Stimulated activated CD4-positive, alpha-beta T cell treated with anti-CD3 and anti-CD28 coated beads, Interleukin-4, amount 100 ng/mL, for 24 hours (primary cell): ENCODE measurements around the gene NSG1.
A peak's percentile ranks its signal among the peaks of the same experiment; 100 is the strongest.
"Not testable (repeated sequence)": the region's sequence is repeated elsewhere in the genome, so short reads cannot be mapped to it uniquely, and the experiment has no call there.

Source experiments
- DNase-seq: peaks from one replicate; pipeline ENCODE4 v3.0.0-alpha.2; 2020

The NSG1 gene

GRCh38 chr4:4417886-4418285, 31.0 kb downstream of the NSG1 start:
- no peak for DNase-seq

DNA sequence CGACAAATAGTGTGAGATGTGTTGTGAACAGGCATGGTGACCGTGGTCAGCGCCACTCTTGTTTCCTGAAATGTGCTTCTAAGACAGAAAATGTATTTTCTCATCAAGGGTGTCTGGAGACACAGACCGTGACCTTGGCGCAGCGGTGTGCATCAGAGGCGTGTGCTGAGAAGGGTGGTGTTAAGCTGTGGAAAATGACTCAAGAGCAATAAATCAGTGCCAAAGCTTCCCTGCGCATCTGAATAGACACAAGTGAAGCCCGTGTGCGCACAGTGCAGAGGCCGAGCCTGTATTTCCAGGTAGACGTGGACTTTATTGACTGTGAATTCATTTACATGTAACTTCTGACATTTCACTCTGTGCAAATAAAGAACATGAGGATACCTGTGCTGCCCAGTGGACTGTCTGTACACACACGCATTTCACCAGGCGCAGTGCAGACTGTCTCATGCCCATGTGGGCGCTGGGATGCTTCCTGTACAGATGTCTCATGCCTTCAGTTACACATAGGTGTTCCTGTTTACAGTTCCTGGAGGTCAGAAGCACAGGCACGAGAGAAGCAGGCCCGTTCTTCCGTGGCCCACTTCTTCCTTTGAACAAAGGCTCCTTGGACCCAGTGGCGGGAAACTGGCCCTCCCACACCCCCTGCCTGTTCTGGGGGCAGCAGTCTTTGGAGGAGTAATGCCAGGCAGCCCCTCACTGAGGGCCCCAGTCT, 31.9 kb downstream of the NSG1 start:
- peak; percentile 10 for DNase-seq

- DNase-seq: no peak
Measured at GRCh38 chr4:4419896-4420295, 33.0 kb downstream of the NSG1 start.

- DNase-seq: no peak
Measured at GRCh38 chr4:4420421-4420820, 33.5 kb downstream of the NSG1 start.

DNA sequence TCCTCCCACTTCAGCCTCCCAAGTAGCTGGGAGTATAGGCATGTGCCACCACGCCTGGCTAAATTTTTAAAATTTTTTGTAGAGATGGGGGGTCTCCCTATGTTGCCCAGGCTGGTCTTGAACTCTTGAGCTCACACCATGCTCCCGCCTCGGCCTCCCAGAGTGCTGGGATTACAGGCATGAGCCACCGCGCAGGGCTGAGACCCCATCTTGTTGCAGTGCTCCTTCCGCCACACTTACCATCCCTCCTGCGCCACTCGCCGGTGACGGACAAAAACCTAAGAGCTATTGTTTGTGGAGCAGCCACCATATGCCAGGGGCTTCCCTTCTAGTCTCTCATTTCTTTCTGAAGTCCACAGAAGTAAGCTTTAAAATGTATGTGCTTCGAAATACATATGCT, 34.5 kb downstream of the NSG1 start:
- DNase-seq: no peak

GRCh38 chr4:4422117-4422516, 35.2 kb downstream of the NSG1 start:
- DNase-seq: not testable (repeated sequence)

DNA sequence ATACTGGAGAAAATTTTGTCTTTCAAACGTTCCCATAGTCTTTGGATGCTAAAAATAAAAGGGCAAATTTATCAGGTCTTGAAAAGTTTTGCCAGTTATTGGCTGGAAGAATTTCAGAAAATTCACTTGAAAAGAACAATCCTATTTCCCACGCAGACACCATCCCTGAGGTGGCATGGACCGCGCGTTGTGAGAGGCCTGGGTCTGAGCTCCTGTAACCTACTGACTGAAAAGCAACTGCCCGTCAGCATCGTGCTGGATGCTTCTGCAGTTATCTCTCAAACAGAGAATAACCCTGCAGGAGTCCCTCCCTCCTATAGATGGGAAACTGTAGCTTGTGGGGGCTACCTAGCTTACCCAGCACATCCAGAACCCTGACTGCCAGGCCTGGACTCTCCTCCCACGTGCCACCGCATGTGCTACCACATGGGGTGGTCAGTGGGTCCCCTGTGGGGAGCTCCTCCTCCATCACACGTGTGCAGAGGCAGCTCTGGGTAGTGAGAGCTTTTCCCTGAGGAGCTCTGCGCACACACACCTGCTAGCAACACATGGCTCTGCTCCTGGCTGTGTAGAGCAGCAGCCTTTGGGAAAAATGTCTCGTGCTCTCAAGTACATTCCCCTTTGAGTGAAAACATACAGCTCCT, 36.1 kb downstream of the NSG1 start:
- DNase-seq: no peak

- DNase-seq: no peak
Measured at GRCh38 chr4:4423706-4424498, 37.0 kb downstream of the NSG1 start.

- DNase-seq: no peak
Measured at GRCh38 chr4:4424499-4425115, 37.7 kb downstream of the NSG1 start.

GRCh38 chr4:4425119-4425690, 38.3 kb downstream of the NSG1 start:
- DNase-seq: no peak

- DNase-seq: no peak
Measured at GRCh38 chr4:4425696-4426095, 38.8 kb downstream of the NSG1 start.

DNA sequence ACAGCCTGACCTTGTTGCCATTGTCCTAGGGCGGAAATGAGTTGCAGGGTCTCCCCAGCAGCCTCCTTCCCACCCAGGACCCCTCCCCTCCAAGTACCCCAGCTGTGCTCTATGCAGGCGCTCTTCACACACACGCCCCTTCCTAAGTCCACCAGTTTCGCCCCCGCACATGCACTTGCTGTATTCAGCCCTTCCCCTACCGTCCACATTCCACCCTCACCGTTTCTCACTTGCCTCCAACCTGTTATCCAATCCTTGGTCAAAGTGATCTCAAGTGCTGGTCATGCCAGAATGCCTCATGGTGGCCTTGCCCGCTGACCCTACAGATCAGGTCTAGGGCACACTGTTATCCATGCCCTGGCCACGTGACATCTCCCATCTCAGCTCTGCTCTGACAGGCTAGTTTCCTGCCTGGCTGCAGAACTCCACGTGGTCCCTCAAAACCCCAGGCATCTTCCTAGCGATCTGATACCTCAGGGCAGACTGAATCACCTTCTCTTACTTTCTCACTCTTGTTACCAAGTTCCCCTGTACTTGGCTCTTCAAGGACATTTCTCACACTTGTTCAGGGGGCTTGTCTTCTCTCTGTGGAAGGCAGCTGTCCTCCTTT, 39.7 kb downstream of the NSG1 start:
- no peak for DNase-seq

DNA sequence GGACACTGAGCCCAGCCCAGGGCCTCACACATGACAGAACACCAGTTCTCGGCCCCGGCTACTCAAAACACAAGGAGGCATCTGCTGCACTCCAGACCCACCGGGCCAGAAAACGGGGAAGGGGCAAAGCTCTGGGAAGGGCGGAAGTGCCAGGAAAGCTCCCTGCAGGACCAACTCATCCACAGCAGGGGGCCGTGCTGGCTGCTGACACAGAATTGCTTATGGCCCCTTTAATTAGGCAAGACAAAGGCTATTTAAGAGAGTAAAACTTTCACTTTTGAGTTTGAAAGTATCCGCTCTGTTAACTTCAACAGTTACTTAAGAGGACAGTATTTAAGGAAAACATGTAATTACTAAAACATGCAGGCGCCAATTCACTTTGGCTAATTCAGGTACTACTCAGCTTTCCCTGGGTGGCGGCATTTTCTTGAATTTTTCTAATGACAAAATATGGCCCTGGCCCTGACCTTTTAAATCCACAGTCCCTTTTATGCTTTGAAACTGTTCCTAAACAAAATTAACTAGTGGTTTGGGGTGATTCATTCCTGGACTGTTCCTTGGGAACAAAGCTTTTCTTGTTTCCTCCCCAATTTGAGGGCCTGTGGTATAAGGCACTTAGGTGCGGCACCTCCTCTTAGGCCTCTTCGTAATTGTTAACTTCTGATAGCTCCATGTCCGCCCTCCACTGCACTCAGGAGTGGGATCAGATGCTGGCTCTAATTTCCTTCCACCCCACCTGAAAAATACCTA, 40.4 kb downstream of the NSG1 start:
- no peak for DNase-seq

DNA sequence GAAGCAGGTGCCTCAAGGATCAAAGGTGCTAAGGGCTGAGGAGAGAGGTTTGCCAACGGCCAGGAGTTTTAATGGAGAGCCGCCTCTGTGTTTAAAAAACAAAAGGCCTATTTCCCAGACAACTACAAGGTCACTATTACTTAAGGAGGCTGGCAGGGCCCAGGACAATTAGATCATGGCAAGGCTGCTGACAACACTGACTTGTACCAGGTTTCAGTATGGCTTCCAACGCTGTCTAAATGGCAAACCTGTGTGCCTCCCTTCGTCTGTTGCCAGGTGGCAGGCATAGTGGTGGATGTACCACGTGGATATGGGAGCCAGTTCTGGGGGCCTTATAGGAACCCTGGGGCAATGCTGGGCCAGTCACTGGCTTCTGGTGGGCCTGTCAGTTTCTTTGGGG, 41.0 kb downstream of the NSG1 start:
- no peak for DNase-seq

DNA sequence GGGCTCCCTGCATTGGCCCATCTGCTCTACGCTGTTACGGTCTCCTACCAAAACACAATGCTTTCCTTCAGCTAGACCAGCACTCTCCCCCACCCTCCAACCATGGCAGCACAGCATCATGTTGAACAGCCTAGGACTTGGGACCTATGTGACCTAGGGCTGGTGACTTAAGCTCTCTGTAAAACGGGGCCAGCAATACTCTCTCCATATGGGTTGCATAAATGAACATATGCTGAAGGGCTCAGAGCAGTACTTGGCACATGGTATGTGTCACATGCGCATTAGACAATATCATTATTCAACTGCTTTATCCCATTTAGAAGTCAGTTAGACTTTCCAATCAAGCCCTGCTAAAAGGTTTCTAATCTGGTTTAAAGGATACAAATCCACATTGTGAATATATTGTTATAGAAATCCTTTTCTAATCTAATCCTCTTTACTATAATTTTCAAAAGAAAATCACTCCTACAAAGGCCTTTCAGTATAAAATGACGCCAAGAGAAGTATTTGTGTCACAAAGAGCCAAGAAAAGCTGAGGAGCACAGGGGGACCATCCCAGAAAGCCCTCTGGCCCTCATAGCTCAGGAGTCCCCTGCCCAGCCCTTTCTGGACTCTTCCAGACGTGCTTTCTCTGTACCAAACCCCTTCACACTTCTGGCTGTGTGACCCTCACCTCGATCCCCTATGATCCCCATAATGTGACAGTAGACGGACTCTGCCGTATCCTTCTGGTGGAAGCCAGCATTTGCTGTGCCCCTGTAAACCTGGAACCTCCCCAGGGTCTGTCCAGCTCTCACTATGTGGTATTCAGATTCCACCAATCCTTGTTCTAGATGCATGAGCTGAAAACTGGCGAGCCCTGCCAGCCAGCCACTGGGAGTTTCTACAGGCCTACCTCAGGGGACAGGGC, 42.3 kb downstream of the NSG1 start:
- no peak for DNase-seq

DNA sequence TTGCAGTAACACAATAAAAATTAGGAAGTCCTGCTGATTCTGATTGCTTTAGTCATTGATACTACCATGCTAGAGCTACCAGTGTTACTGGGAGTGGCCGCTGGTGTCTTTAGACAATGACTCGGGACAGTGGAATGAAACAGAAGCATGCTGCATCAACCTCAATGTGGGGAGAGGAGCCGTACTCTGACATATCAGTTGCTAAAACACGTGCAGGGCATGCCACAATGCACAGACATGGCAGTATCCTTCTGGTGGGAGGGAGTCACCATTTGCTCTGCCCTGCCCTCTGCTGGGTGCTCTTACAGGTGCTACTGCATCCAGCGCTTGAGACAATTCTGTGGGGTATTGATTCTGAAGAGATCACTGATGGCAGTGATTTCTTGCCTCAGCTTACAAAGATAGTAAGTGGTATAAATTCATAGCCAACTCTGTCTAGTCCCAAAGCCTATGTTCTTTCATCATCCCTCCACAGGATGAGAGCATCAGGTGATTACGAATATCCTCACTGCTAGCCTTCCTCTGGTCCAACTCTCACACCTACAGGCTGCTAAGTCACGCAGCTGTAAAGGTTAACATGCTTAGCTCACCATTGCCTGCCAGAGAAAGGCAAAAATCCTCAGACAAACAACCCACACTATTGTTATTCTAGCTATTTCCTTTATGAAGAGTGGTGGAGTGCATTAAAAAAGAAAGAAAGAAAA, 43.7 kb downstream of the NSG1 start:
- peak; percentile 40 for DNase-seq

- no peak for DNase-seq
Measured at GRCh38 chr4:4432341-4433125, 45.6 kb downstream of the NSG1 start.

GRCh38 chr4:4433941-4434340, 47.0 kb downstream of the NSG1 start:
- no peak for DNase-seq

- DNase-seq: no peak
Measured at GRCh38 chr4:4436244-4436823, 49.4 kb downstream of the NSG1 start.
